HepG2 (cell line): ENCODE data around the gene MADCAM1. TPM values are rescaled to one million over a fixed set of nuclear protein-coding genes. Genes with fewer than 3 reads are reported as not detected.
A peak's percentile ranks its signal among the peaks of the same experiment; 100 is the strongest.

ENCODE experiments used
- CBX1 ChIP-seq: IDR thresholded peaks from one replicate; pipeline ENCODE4 v1.6.1; 2016; ENCODE audit warnings: antibody characterized with exemption, low read depth
- EP300 ChIP-seq, 3 experiments: sonication (generic) in 1 of 3; formaldehyde crosslinking in 1 of 3; IDR thresholded peaks; 2 replicates each; pipeline versions ENCODE4 v1.5.1 to v1.6.1; 2011 to 2020; ENCODE audit warnings: low read depth in 2 of 3, low read length in 2 of 3, borderline replicate concordance in 1 of 3, improper control_type of control experiment in 1 of 3, mild to moderate bottlenecking in 1 of 3, missing genetic modification reagents in 1 of 3, moderate library complexity in 1 of 3
- HDAC1 ChIP-seq: sonication (generic); formaldehyde crosslinking; IDR thresholded peaks from 2 replicates; pipeline ENCODE4 v1.5.1; 2020; ENCODE audit warnings: mild to moderate bottlenecking, missing genetic modification reagents
- HDAC2 ChIP-seq: sonication (generic); formaldehyde crosslinking; IDR thresholded peaks from 2 replicates; pipeline ENCODE4 v1.4.0; 2020; ENCODE audit warnings: missing genetic modification reagents
- HOXA3 ChIP-seq: sonication (generic); formaldehyde crosslinking; IDR thresholded peaks from 2 replicates; pipeline ENCODE4 v1.5.0; 2020; ENCODE audit warnings: missing genetic modification reagents
- KLF12 ChIP-seq: sonication (generic); formaldehyde crosslinking; IDR thresholded peaks from 2 replicates; pipeline ENCODE4 v1.4.0; 2020; ENCODE audit warnings: missing genetic modification reagents, borderline replicate concordance
- KLF13 ChIP-seq: sonication (generic); formaldehyde crosslinking; IDR thresholded peaks from 2 replicates; pipeline ENCODE4 v1.4.0; 2020; ENCODE audit warnings: mild to moderate bottlenecking, missing genetic modification reagents
- MAFG ChIP-seq: sonication (generic); formaldehyde crosslinking; IDR thresholded peaks from 2 replicates; pipeline ENCODE4 v1.5.1; 2020; ENCODE audit warnings: mild to moderate bottlenecking, missing genetic modification reagents
- MTA1 ChIP-seq: sonication (generic); formaldehyde crosslinking; IDR thresholded peaks from 2 replicates; pipeline ENCODE4 v1.4.0; 2020; ENCODE audit warnings: missing genetic modification reagents, mild to moderate bottlenecking, borderline replicate concordance
- MXD4 ChIP-seq: IDR thresholded peaks from 2 replicates; pipeline ENCODE4 v1.6.1; 2016; ENCODE audit warnings: mild to moderate bottlenecking, missing biosample characterization, missing genetic modification reagents
- PTBP1 ChIP-seq: fragments of 200-400 bp; formaldehyde crosslinking; IDR thresholded peaks from 2 replicates; pipeline ENCODE4 v1.6.1; 2018; ENCODE audit warnings: low read length, low read depth; ENCODE audit not compliant: poor library complexity, severe bottlenecking
- RARA ChIP-seq: IDR thresholded peaks from 2 replicates; pipeline ENCODE4 v1.6.1; 2016; ENCODE audit warnings: missing genetic modification reagents, missing compliant biosample characterization
- SAP130 ChIP-seq: IDR thresholded peaks from 2 replicates; pipeline ENCODE4 v1.6.1; 2016; ENCODE audit warnings: low read depth
- TAF1 ChIP-seq: sonication (generic); formaldehyde crosslinking; IDR thresholded peaks from 2 replicates; pipeline ENCODE4 v1.4.0; 2020; ENCODE audit warnings: missing genetic modification reagents
- ZBTB20 ChIP-seq: sonication (generic); formaldehyde crosslinking; IDR thresholded peaks from 2 replicates; pipeline ENCODE4 v1.8.1; 2023; ENCODE audit warnings: missing genetic modification reagents, low read depth, mild to moderate bottlenecking, borderline replicate concordance
- ZNF530 ChIP-seq: sonication (generic); formaldehyde crosslinking; IDR thresholded peaks from 2 replicates; pipeline ENCODE4 v1.5.0; 2020; ENCODE audit warnings: low read depth, mild to moderate bottlenecking, missing genetic modification reagents
- ZSCAN31 ChIP-seq: sonication (generic); formaldehyde crosslinking; IDR thresholded peaks from 2 replicates; pipeline ENCODE4 v1.5.0; 2020; ENCODE audit warnings: low read depth, mild to moderate bottlenecking, missing genetic modification reagents
- polyA plus RNA-seq, 8 experiments: library from polyadenylated mRNA; depleted of rRNA in 3 of 8; stranded (reverse) in 7 of 8; unstranded in 1 of 8; fragments of >200 nt; fragmentation: Illumina TruSeq in 4 of 8; extraction: Trizol in 4 of 8; gene quantifications; 2 replicates each; pipeline versions ENCODE4 v1.2.1 to v1.2.3, GENCODE V29; 2011 to 2016; ENCODE audit warnings: low read depth in 4 of 8, missing spikeins in 1 of 8, mixed read lengths in 1 of 8; ENCODE audit not compliant: insufficient read depth in 1 of 8
- total RNA-seq, 5 experiments: library from RNA; depleted of rRNA; stranded (reverse); fragments of >200 nt; fragmentation: Illumina TruSeq; extraction: Trizol; gene quantifications; 2 replicates each; pipeline ENCODE4 v1.2.3, GENCODE V29; 2016; ENCODE audit warnings: low read depth in 1 of 5
- TF ChIP-seq, protein P1 (sequence below): sonication (generic); formaldehyde crosslinking; IDR thresholded peaks from 2 replicates; pipeline ENCODE4 v1.4.0; 2020; ENCODE audit warnings: mild to moderate bottlenecking, missing genetic modification reagents, borderline replicate concordance
- TF ChIP-seq, protein P2 (sequence below): sonication (generic); formaldehyde crosslinking; IDR thresholded peaks from 2 replicates; pipeline ENCODE4 v1.5.1; 2020; ENCODE audit warnings: mild to moderate bottlenecking, missing genetic modification reagents, moderate library complexity
- TF ChIP-seq, protein P3 (sequence below): sonication (generic); formaldehyde crosslinking; IDR thresholded peaks from 2 replicates; pipeline ENCODE4 v1.5.0; 2020; ENCODE audit warnings: missing genetic modification reagents
- TF ChIP-seq, protein P4 (sequence below): IDR thresholded peaks from 2 replicates; pipeline ENCODE4 v1.6.1; 2016; ENCODE audit warnings: mild to moderate bottlenecking

The MADCAM1 gene
- total and polyA plus RNA-seq, 2 of the 13 experiments (the other 11 are each of a cell fraction or from before 2014, with no cell fraction given), result 0.29 to 0.33 TPM

DNA sequence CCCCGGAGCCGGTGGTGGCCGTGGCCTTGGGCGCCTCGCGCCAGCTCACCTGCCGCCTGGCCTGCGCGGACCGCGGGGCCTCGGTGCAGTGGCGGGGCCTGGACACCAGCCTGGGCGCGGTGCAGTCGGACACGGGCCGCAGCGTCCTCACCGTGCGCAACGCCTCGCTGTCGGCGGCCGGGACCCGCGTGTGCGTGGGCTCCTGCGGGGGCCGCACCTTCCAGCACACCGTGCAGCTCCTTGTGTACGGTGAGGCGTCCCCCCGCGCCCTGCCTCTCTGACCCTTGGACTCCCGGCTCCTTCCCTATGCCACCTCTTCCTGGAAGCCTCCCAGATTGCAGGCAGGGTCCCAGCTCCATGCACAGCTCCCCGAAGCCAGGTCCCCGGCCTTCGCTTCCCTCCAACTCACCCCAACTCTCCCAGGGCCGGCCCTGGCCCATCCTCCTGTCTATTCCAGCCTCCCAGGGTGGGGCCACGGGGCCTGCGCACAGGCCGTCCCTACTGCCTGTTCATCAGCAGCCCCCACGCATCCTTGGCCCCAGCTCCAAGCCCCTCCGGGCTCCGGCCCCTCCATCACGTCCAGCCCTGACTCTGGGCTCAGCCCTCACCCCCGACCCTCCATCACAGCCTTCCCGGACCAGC is 1.7 kb downstream of the MADCAM1 start (continued):
- TF ChIP-seq MAFG (no peak), MXD4 (CRISPR knock-in tag) (no peak), TAF1 (no peak), RARA (CRISPR knock-in tag) (no peak), HDAC1 (CRISPR knock-in tag) (peak; percentile 61; the same call in 1 of the 2 replicates), CBX1 (no peak), ZNF530 (CRISPR knock-in tag) (no peak), ZSCAN31 (0 out of 2 replicates have a peak, but pooled peaks have one; percentile 36), HDAC2 (CRISPR knock-in tag) (peak; percentile 55; the same call in 1 of the 2 replicates), MTA1 (CRISPR knock-in tag) (no peak), EP300 (IDR thresholded peaks at IDR 0.05; ENCODE audit: low read depth in 2 of 2, low read length in 2 of 2) (no peak), EP300 (CRISPR knock-in tag; IDR thresholded peaks at IDR 0.05; ENCODE audit: borderline replicate concordance) (no peak), ZBTB20 (CRISPR knock-in tag) (no peak), KLF12 (CRISPR knock-in tag) (peak; percentile 43; the same call in 1 of the 2 replicates), HOXA3 (CRISPR knock-in tag) (peak; percentile 52; the same call in 1 of the 2 replicates), KLF13 (CRISPR knock-in tag) (no peak), PTBP1 (no peak), SAP130 (peak; percentile 36; the same call in 1 of the 2 replicates)
- TF ChIP-seq, protein P1, sequence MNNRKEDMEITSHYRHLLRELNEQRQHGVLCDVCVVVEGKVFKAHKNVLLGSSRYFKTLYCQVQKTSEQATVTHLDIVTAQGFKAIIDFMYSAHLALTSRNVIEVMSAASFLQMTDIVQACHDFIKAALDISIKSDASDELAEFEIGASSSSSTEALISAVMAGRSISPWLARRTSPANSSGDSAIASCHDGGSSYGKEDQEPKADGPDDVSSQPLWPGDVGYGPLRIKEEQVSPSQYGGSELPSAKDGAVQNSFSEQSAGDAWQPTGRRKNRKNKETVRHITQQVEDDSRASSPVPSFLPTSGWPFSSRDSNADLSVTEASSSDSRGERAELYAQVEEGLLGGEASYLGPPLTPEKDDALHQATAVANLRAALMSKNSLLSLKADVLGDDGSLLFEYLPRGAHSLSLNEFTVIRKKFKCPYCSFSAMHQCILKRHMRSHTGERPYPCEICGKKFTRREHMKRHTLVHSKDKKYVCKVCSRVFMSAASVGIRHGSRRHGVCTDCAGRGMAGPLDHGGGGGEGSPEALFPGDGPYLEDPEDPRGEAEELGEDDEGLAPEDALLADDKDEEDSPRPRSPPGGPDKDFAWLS (CRISPR knock-in tag), result no peak
- TF ChIP-seq, protein P2, sequence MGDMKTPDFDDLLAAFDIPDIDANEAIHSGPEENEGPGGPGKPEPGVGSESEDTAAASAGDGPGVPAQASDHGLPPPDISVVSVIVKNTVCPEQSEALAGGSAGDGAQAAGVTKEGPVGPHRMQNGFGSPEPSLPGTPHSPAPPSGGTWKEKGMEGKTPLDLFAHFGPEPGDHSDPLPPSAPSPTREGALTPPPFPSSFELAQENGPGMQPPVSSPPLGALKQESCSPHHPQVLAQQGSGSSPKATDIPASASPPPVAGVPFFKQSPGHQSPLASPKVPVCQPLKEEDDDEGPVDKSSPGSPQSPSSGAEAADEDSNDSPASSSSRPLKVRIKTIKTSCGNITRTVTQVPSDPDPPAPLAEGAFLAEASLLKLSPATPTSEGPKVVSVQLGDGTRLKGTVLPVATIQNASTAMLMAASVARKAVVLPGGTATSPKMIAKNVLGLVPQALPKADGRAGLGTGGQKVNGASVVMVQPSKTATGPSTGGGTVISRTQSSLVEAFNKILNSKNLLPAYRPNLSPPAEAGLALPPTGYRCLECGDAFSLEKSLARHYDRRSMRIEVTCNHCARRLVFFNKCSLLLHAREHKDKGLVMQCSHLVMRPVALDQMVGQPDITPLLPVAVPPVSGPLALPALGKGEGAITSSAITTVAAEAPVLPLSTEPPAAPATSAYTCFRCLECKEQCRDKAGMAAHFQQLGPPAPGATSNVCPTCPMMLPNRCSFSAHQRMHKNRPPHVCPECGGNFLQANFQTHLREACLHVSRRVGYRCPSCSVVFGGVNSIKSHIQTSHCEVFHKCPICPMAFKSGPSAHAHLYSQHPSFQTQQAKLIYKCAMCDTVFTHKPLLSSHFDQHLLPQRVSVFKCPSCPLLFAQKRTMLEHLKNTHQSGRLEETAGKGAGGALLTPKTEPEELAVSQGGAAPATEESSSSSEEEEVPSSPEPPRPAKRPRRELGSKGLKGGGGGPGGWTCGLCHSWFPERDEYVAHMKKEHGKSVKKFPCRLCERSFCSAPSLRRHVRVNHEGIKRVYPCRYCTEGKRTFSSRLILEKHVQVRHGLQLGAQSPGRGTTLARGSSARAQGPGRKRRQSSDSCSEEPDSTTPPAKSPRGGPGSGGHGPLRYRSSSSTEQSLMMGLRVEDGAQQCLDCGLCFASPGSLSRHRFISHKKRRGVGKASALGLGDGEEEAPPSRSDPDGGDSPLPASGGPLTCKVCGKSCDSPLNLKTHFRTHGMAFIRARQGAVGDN (CRISPR knock-in tag), result peak; percentile 74
- TF ChIP-seq, protein P3, sequence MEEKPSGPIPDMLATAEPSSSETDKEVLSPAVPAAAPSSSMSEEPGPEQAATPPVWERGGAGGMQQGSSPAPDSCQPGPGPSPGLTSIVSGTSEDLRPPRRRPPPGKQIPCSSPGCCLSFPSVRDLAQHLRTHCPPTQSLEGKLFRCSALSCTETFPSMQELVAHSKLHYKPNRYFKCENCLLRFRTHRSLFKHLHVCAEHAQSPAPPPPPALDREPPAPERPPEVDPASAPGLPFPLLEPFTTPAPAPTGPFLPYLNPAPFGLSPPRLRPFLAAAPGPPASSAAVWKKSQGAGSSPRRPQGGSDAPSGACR, result no peak
- TF ChIP-seq, protein P4, sequence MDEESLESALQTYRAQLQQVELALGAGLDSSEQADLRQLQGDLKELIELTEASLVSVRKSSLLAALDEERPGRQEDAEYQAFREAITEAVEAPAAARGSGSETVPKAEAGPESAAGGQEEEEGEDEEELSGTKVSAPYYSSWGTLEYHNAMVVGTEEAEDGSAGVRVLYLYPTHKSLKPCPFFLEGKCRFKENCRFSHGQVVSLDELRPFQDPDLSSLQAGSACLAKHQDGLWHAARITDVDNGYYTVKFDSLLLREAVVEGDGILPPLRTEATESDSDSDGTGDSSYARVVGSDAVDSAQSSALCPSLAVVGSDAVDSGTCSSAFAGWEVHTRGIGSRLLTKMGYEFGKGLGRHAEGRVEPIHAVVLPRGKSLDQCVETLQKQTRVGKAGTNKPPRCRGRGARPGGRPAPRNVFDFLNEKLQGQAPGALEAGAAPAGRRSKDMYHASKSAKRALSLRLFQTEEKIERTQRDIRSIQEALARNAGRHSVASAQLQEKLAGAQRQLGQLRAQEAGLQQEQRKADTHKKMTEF (CRISPR knock-in tag), result peak; percentile 61; the same call in 1 of the 2 replicates
